Fibroblast of pulmonary artery (primary cell): ENCODE data around the gene PRR3.

ENCODE experiments used
- DNase-seq: peaks from one replicate; pipeline ENCODE4 v3.0.0-alpha.2; 2010; ENCODE audit warnings: low read depth
- H3K4me3 ChIP-seq: replicated peaks from 2 replicates; pipeline ENCODE4 v1.5.1; 2011; ENCODE audit warnings: low read depth, mild to moderate bottlenecking, control low read depth, low read length, moderate library complexity
- CTCF ChIP-seq: IDR thresholded peaks from 2 replicates; pipeline ENCODE4 v1.5.1; 2011; ENCODE audit warnings: mild to moderate bottlenecking, control low read depth, low read length, inconsistent platforms; ENCODE audit errors: missing control alignments

The PRR3 gene

GRCh38 chr6:30568245-30568644, 11.2 kb downstream of the PRR3 start:
- no peak for DNase-seq
- H3K4me3 ChIP-seq = no peak overlapping the region
- no peak for TF ChIP-seq CTCF

GRCh38 chr6:30570263-30570662, 13.2 kb downstream of the PRR3 start:
- DNase-seq = no peak
- H3K4me3 ChIP-seq = peak overlapping the region; percentile 96
- no peak for TF ChIP-seq CTCF

- DNase-seq = no peak
- peak overlapping the region; percentile 96 for H3K4me3 ChIP-seq
- no peak for TF ChIP-seq CTCF
Measured at GRCh38 chr6:30570740-30571074, 13.6 kb downstream of the PRR3 start.

GRCh38 chr6:30571075-30571761, 14.1 kb downstream of the PRR3 start, which contains the start of gene ABCF1:
Gene ABCF1, plus strand, starts transcription at chr6:30571442. Its CDS starts 46 bp downstream, at chr6:30571488.
- peak within 1 kb of the TSS; percentile 96 for H3K4me3 ChIP-seq
- no peak for TF ChIP-seq CTCF
- peak; percentile 98 for DNase-seq

- no peak for TF ChIP-seq CTCF
- no peak for DNase-seq
- peak overlapping the region; percentile 96 for H3K4me3 ChIP-seq
Measured at GRCh38 chr6:30571762-30572082, 14.6 kb downstream of the PRR3 start.

- TF ChIP-seq CTCF = no peak
- no peak for DNase-seq
- H3K4me3 ChIP-seq = peak overlapping the region; percentile 96
Measured at GRCh38 chr6:30572148-30572547, 15.1 kb downstream of the PRR3 start.

- no peak for DNase-seq
- no peak for TF ChIP-seq CTCF
- no peak overlapping the region for H3K4me3 ChIP-seq
Measured at GRCh38 chr6:30573113-30573512, 16.0 kb downstream of the PRR3 start.
